HG02763 (cell line): Measurements from ENCODE around the gene ABHD17C.
"Not testable (repeated sequence)": the region's sequence is repeated elsewhere in the genome, so short reads cannot be mapped to it uniquely, and the experiment has no call there.

Source experiments
- ATAC-seq: cut with Tn5 transposase; IDR thresholded peaks from one replicate; pipeline ENCODE4 v1.9.1; 2021; ENCODE audit warnings: mild to moderate bottlenecking, moderate library complexity; ENCODE audit not compliant: unreplicated experiment

The ABHD17C gene

DNA sequence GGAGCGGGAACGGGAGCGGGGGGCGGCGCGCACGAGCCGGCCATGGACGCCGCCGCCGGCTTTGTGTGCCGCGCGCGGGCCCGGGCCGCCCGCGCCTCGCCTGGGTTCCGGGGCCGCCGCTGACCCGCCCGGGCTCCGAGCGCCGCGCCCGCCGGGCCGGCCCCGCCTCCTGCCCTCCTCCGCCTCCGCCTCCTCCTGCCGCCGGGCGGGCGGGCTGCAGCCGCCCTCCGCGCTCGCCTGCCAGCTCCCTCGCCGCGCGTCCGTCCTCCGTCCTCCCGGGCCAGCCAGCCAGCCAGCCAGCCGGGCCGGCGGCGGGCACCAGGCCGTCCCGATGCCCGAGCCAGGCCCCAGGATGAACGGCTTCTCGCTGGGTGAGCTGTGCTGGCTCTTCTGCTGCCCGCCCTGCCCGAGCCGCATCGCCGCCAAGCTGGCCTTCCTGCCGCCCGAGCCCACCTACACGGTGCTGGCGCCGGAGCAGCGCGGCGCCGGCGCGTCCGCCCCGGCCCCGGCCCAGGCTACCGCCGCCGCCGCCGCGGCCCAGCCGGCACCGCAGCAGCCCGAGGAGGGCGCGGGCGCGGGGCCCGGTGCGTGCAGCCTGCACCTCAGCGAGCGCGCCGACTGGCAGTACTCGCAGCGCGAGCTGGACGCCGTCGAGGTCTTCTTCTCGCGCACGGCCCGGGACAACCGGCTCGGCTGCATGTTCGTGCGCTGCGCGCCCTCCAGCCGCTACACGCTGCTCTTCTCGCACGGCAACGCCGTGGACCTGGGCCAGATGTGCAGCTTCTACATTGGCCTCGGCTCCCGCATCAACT, at the start of gene ABHD17C:
Gene ABHD17C, plus strand, starts transcription at position 212 of the 812 bp plus-strand sequence. Its CDS starts 120 bp downstream, at position 332.
- ATAC-seq = peak; percentile 67

DNA sequence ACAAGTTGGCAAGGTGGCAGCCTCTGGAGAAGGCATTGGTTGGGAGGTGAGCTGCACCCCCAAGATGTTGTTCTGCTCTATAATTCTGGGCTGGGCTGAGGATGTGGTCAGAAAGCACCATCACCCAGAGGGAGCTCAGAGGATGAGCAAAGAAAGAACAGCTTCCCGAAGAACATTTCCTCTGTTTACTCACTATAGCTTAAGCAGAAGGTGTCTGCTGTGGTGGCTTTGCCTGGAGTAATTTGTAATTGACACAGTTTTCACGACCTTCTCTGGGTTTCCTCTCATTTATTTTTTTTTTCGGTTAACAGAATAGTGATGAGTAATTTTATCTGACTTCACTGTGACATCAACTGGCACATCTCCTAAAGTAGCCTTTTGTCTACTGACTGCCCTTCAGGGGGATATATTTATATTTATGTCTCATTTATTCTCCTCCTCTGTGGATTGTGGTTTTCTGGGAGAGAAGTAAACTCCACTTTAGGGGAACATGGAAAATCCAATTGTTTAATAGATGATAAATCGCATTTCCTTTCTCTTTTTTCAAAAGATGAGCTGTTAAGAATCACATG, 49.5 kb upstream of the ABHD17C start:
- no peak for ATAC-seq

DNA sequence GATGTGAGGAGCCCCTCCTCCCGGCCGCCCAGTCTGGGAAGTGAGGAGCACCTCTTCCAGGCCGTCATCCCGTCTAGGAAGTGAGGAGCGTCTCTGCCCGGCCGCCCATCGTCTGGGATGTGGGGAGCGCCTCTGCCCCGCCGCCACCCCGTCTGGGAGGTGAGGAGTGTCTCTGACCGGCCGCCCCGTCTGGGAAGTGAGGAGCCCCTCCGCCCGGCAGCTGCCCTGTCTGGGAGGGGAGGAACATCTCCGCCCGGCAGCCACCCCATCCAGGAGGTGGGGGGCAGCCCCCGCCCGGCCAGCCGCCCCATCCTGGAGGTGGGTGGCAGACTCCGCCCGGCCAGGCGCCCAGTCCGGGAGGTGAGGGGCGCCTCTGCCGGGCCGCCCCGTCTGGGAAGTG, 47.7 kb upstream of the ABHD17C start:
- not testable (repeated sequence) for ATAC-seq

- no peak for ATAC-seq
Measured at GRCh38 chr15:80654299-80654698, 40.8 kb upstream of the ABHD17C start.

GRCh38 chr15:80659375-80659774, 35.7 kb upstream of the ABHD17C start:
- ATAC-seq = no peak

DNA sequence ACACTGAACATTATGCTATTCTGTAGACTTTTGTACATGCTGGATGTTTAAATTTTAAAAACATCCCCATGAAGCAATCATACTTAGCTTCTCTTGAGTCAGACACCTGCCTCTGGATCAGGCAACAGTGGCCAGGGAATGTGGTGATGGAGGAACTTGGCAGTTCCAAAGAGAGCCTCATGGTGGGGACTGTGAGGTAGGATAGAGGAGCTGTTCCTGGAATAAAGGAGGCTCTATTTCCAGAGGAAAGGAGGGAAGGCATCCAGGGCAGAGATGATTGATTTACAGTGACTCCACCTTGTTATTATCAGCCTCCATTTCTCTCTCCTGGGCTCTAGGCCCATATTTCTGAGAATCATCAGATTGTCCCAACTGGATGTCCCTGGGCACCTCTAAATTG, 35.0 kb upstream of the ABHD17C start:
- ATAC-seq = no peak

- ATAC-seq = no peak
Measured at GRCh38 chr15:80662129-80662528, 33.0 kb upstream of the ABHD17C start.

GRCh38 chr15:80662757-80663553, 32.2 kb upstream of the ABHD17C start:
- ATAC-seq = no peak

- ATAC-seq = no peak
Measured at GRCh38 chr15:80665151-80665550, 30.0 kb upstream of the ABHD17C start.

- ATAC-seq = no peak
Measured at GRCh38 chr15:80667936-80668335, 27.2 kb upstream of the ABHD17C start.

- ATAC-seq = no peak
Measured at GRCh38 chr15:80668546-80669236, 26.4 kb upstream of the ABHD17C start.

GRCh38 chr15:80669663-80670273, 25.3 kb upstream of the ABHD17C start:
- no peak for ATAC-seq

DNA sequence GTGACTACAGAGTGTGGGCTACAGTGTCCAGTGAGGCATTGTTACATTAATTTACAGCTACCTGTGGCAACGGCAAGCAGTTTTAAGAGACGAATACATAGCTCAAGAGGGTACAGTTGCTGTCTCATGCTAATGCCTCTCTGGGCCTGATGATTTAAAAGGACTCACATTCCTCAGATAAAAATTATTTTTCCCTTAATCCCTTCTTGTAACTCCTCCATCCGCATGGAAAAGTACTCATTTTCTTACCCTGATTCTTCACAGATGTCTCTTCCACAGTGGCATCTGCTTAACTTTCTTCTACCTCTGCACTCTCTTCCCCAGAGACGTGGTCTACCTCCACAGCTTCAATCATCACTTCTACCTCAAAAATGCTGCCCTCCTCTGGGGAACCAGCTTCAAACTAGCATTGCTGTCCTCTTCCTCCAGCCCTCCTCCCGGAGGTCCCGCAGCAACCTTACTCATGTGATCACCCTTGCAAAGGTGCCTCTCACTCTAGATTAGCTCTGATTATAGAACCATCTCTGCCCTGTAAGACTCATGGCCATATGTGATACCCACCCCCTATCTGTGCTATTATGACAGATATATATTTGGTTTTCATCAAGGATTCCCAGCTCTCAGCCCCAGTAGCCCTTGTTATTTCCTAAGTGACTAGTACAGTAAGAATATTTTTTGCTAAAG, 21.4 kb upstream of the ABHD17C start:
- ATAC-seq = no peak

DNA sequence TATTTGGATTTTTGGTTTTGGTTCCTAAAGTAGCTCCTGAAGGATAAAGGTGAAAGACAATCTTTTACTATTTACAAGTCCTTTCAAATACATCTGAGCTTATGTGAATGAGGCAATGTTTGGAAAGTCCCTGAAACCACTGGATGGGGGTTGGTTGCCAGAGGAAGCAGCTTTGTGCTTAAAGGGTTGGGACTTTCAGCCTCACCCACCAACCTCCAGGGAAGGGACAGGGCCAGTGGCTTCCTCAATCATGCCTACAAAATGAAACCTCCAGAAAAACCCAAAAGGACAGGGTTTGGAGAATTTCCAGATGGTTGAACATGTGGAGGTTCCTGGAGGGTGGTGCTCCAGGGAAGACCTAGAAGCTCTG, 20.9 kb upstream of the ABHD17C start:
- ATAC-seq = no peak

DNA sequence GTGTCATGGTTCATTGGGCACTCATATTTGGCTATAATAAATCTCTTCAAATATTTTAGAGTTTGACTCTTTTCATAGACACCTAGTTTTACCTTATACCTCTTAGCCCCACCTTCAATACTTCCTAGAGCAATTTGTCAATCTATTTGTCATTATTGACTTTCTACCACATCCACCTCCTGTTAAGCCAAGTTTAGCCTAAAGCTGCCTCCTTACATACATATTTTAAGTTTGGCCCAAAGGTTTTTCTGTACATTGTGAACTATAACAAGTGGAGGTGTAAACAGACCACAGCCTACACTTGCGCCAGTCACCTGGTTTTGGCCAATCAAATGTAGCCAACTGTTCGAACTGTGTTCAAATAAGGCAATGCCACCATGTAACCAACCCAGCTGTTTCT, 18.1 kb upstream of the ABHD17C start:
- ATAC-seq = no peak

- no peak for ATAC-seq
Measured at GRCh38 chr15:80679167-80679803, 15.8 kb upstream of the ABHD17C start.

DNA sequence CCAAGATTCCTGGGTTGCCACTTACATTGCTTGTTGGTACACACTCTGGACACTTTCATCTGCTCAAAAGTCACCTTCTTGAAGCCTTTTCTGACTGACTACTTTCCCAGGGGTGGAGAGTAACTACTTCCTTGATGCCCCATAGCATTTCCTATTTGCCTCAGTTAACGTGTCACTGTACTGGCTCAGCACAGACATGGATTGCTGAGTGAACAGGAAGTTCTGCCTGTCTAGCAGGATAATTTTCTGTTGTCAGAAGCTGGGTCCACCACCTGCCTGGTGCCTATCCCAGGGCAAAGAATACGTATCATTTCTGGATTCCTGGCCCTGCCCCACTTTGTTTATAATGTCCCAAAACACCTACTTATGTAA, 15.3 kb upstream of the ABHD17C start:
- no peak for ATAC-seq

- no peak for ATAC-seq
Measured at GRCh38 chr15:80682201-80682600, 12.9 kb upstream of the ABHD17C start.

- no peak for ATAC-seq
Measured at GRCh38 chr15:80684697-80685096, 10.4 kb upstream of the ABHD17C start.

DNA sequence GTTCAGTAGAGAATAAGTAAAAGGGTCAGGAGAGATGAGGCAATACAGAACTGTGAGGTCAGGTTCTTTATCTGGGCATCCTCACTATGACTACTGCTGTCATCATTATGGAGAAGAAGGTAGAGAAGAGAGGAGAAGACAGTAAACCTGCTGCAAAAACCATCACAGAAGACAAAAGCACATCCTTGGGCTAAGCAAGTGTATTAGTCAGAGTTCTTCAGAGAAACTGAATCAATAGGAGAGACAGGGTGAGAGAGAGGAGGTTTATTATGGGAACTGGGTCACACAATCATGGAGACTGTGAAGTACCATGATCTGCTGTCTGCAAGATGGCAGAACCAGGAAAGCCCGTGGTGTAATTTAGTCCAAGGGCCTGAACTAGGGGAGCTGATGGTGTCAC, 9.5 kb upstream of the ABHD17C start:
- no peak for ATAC-seq
